HepG2 (cell line): Measurements from ENCODE around the gene PPP2R2C. TPM values are rescaled to one million over a fixed set of nuclear protein-coding genes. Genes with fewer than 3 reads are reported as not detected.
A peak's percentile ranks its signal among the peaks of the same experiment; 100 is the strongest.

Experiments
- ATAC-seq: fragments of 200-7000 bp; cut with Tn5 transposase; 3 replicates; pipeline ENCODE4 v1.9.1; 2020; ENCODE audit warnings: mild to moderate bottlenecking, moderate library complexity
- BruUV-seq: library from RNA; stranded (reverse); fragments of 400-500 nt; replicated peaks from 2 replicates; lab custom pipeline; 2021; lab: Mats Ljungman, UMichigan
- CTCF ChIA-PET: fragments of 300-600 bp; formaldehyde crosslinking; extraction: SDS; loops from one replicate; lab custom pipeline; 2021; ENCODE audit warnings: low total read pairs, inconsistent platforms, low intra/inter-chr PET ratio; lab: Yijun Ruan, JAX
- POLR2A ChIA-PET: fragments of 350-600 bp; sonication (Branson Sonifier 250); formaldehyde crosslinking; loops from one replicate; lab custom pipeline; 2020; ENCODE audit warnings: antibody characterized with exemption, inconsistent platforms; lab: Yijun Ruan, JAX
- DNase-seq: peaks from one replicate; pipeline ENCODE4 v3.0.0-alpha.2; 2015; ENCODE audit warnings: low spot score
- FAIRE-seq: peaks from 3 replicates; lab custom pipeline; 2011; peaks lifted over from hg19 to GRCh38; lab: Jason Lieb, UNC
- H2AFZ ChIP-seq: one replicate; pipeline ENCODE4 v1.6.1; 2011; ENCODE audit warnings: low read length, inconsistent platforms
- H3K27ac ChIP-seq: fragments of 300-600 bp; 3 replicates; pipeline ENCODE4 v1.8.0; 2011; ENCODE audit warnings: mixed run types, mild to moderate bottlenecking, mixed read lengths, low read length, inconsistent platforms; ENCODE audit not compliant: insufficient read depth; ENCODE audit errors: extremely low read length
- H3K27me3 ChIP-seq, 2 experiments: fragments of 200-600 bp in 1 of 2; 2 replicates in 1 of 2; 3 replicates in 1 of 2; pipeline versions ENCODE4 v1.6.0 to v1.8.0; 2011; ENCODE audit warnings: low read length in 2 of 2, mild to moderate bottlenecking in 2 of 2, moderate library complexity in 2 of 2, inconsistent platforms in 1 of 2; ENCODE audit not compliant: insufficient read depth in 2 of 2, control insufficient read depth in 1 of 2
- H3K36me3 ChIP-seq, 2 experiments: fragments of 200-600 bp in 1 of 2; replicated peaks in 1 of 2; 2 replicates in 1 of 2; 3 replicates in 1 of 2; pipeline versions ENCODE4 v1.5.1 to v1.8.0; 2011; ENCODE audit warnings: low read length in 2 of 2, inconsistent platforms in 1 of 2; ENCODE audit not compliant: insufficient read depth in 2 of 2, control insufficient read depth in 1 of 2
- H3K4me1 ChIP-seq: 2 replicates; pipeline ENCODE4 v1.5.1; 2012; ENCODE audit warnings: low read length, inconsistent platforms; ENCODE audit not compliant: insufficient read depth
- H3K4me2 ChIP-seq: 2 replicates; pipeline ENCODE4 v1.6.0; 2011; ENCODE audit warnings: low read depth, low read length, inconsistent platforms
- H3K4me3 ChIP-seq, 3 experiments: fragments of 200-600 bp in 1 of 3; sonication (generic), shearing (Covaris generic) in 1 of 3; replicated peaks in 1 of 3; 2 replicates each; pipeline ENCODE4 v1.5.1; 2011 to 2016; ENCODE audit warnings: low read length in 3 of 3, inconsistent platforms in 2 of 3, low read depth in 2 of 3, mild to moderate bottlenecking in 2 of 3, control low read depth in 1 of 3, mixed read lengths in 1 of 3; ENCODE audit not compliant: insufficient read depth in 1 of 3
- H3K79me2 ChIP-seq: one replicate; pipeline ENCODE4 v1.6.1; 2011; ENCODE audit warnings: low read length, inconsistent platforms; ENCODE audit not compliant: insufficient read depth
- H3K9ac ChIP-seq: 2 replicates; pipeline ENCODE4 v1.6.0; 2011; ENCODE audit warnings: mild to moderate bottlenecking, low read depth, low read length, inconsistent platforms; ENCODE audit not compliant: insufficient read depth
- H3K9me3 ChIP-seq: 2 replicates; pipeline ENCODE4 v1.5.1; 2012; ENCODE audit warnings: mild to moderate bottlenecking, low read length
- H4K20me1 ChIP-seq: 2 replicates; pipeline ENCODE4 v1.6.0; 2011; ENCODE audit warnings: inconsistent platforms, mild to moderate bottlenecking, low read length, moderate library complexity; ENCODE audit not compliant: insufficient read depth
- ATF6 ChIP-seq: sonication (generic); formaldehyde crosslinking; conservative IDR thresholded peaks from 2 replicates; pipeline ENCODE4 v1.4.0; 2020; ENCODE audit warnings: missing genetic modification reagents
- ZNF263 ChIP-seq: sonication (generic); formaldehyde crosslinking; IDR thresholded peaks from 2 replicates; pipeline ENCODE4 v1.4.0; 2020; ENCODE audit warnings: missing genetic modification reagents
- WGBS: methylation state at CpG from one replicate; pipeline ENCODE4 v1.1.6; 2017; ENCODE audit warnings: low lambda C conversion rate; 5-methylcytosine and 5-hydroxymethylcytosine counted together
- in situ Hi-C: cut with HindIII; loops from 2 replicates; pipeline ENCODE4 v1.10.0; 2017; ENCODE audit warnings: low pct_unique_long_range_greater_than_20kb; ENCODE audit not compliant: extremely low pct_ligation_motif_present
- intact Hi-C: fragments of 100-400 bp; cut with micrococcal nuclease; formaldehyde crosslinking; loops from one replicate; pipeline ENCODE4 v1.10.0; 2022; ENCODE audit not compliant: unreplicated experiment
- polyA plus RNA-seq, 8 experiments: library from polyadenylated mRNA; depleted of rRNA in 3 of 8; stranded (reverse) in 7 of 8; unstranded in 1 of 8; fragments of >200 nt; fragmentation: Illumina TruSeq in 4 of 8; extraction: Trizol in 4 of 8; gene quantifications; 2 replicates each; pipeline versions ENCODE4 v1.2.1 to v1.2.3, GENCODE V29; 2011 to 2016; ENCODE audit warnings: low read depth in 4 of 8, missing spikeins in 1 of 8, mixed read lengths in 1 of 8; ENCODE audit not compliant: insufficient read depth in 1 of 8
- total RNA-seq, 5 experiments: library from RNA; depleted of rRNA; stranded (reverse); fragments of >200 nt; fragmentation: Illumina TruSeq; extraction: Trizol; gene quantifications; 2 replicates each; pipeline ENCODE4 v1.2.3, GENCODE V29; 2016; ENCODE audit warnings: low read depth in 1 of 5
- TF ChIP-seq, protein P1 (sequence below): sonication (generic); formaldehyde crosslinking; IDR thresholded peaks from 2 replicates; pipeline ENCODE4 v1.8.0; 2022; ENCODE audit warnings: missing genetic modification reagents, mild to moderate bottlenecking, inconsistent platforms, borderline replicate concordance

The PPP2R2C gene
- total and polyA plus RNA-seq, 2 of the 13 experiments (the other 11 are each of a cell fraction or from before 2014, with no cell fraction given), result 0.60 to 8.6 TPM

- CTCF ChIA-PET, result no interaction called here
- ATAC-seq (no peak), DNase-seq (no peak), FAIRE-seq (no peak)
- H3K79me2 ChIP-seq, result no peaks in the 10 kb centered on the region
- no peak overlapping the region for H3K27ac ChIP-seq
- H3K4me3 ChIP-seq, result no peak overlapping the region
- in situ Hi-C loops, result no loop called here
- TF ChIP-seq ZNF263 (CRISPR knock-in tag), result peak; percentile 88
- no peak for TF ChIP-seq ATF6 (CRISPR knock-in tag)
- intact Hi-C loops, result no loop called here
- peaks cover 3 to 67% of the 10 kb centered on the region in 2 experiments; a peak in 4 of 5 replicates for H3K27me3 ChIP-seq
- 6% methylated on average over 8 of the region's 15 CpGs for WGBS
- H3K36me3 ChIP-seq, result no peaks in the 10 kb centered on the region
- POLR2A ChIA-PET, result no interaction called here
- no peak overlapping the region for H3K4me2 ChIP-seq
- no peaks in the 10 kb centered on the region for H4K20me1 ChIP-seq
- no TSS peak for BruUV-seq
- no peak overlapping the region for H3K9ac ChIP-seq
- peaks cover 8% of the 10 kb centered on the region for H3K4me1 ChIP-seq
- H2AFZ ChIP-seq, result no peak overlapping the region
- H3K9me3 ChIP-seq, result no peaks in the 10 kb centered on the region
Observed at GRCh38 chr4:6391186-6391851, 81.1 kb downstream of the PPP2R2C start.

- POLR2A ChIA-PET, result no interaction called here
- Histone ChIP-seq H3K79me2 (no peaks in the 10 kb centered on the region), H3K9ac (no peak overlapping the region), H3K4me2 (no peak overlapping the region), H3K4me3 (no peak overlapping the region), H2AFZ (no peak overlapping the region), H3K4me1 (peaks cover 8% of the 10 kb centered on the region), H4K20me1 (no peaks in the 10 kb centered on the region), H3K27me3 (peaks cover 3 to 68% of the 10 kb centered on the region in 2 experiments; a peak in 4 of 5 replicates), H3K36me3 (no peaks in the 10 kb centered on the region), H3K27ac (no peak overlapping the region), H3K9me3 (no peaks in the 10 kb centered on the region)
- in situ Hi-C loops (no loop called here), intact Hi-C loops (no loop called here)
- ATAC-seq (peak; percentile 80), FAIRE-seq (no peak), DNase-seq (no peak)
- BruUV-seq, result no TSS peak
- TF ChIP-seq, protein P1, sequence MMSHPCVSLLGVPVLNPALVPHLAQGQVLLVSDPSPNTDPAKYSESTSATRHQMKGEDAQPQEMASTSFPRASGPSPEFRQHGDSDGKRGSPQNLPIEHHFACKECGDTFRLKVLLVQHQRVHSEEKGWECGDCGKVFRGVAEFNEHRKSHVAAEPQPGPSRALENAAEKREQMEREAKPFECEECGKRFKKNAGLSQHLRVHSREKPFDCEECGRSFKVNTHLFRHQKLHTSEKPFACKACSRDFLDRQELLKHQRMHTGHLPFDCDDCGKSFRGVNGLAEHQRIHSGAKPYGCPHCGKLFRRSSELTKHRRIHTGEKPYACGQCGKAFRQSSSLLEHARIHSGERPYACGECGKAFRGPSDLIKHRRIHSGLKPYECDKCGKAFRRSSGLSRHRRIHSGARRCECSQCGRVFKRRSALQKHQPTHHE (CRISPR knock-in tag), result no peak
- peak; percentile 24; the same call in 1 of the 2 replicates for TF ChIP-seq ZNF263 (CRISPR knock-in tag)
- 6% methylated on average over 7 of the region's 18 CpGs for WGBS
- CTCF ChIA-PET, result no interaction called here
Observed at GRCh38 chr4:6390356-6390755, 82.1 kb downstream of the PPP2R2C start.
